CD4-positive, alpha-beta T cell treated with Interleukin-4 for 4 hours (primary cell): ENCODE results near the gene NCAPH2.

Experiments used
- DNase-seq: peaks from one replicate; pipeline ENCODE4 v3.0.0-alpha.2; 2020

Gene NCAPH2

DNA sequence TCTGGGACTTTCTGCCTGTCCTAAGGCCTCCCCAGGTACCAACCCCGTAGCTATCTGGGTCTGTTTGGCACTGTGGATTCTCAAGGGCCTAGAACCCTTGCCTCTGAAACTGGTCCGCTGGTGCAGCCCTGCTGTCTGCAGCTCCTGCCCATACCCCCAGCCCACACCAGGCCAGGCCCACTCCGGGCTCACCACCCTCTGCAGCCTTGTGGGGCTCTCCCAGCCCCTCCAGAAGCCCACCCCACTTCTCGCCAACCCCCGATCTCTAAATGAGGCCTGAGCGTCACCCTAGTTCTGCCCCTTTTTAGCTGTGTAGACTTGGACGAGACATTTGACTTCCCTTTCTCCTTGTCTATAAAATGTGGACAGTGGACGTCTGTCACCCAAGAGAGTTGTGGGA lies 42.4 kb downstream of the NCAPH2 start:
- no peak for DNase-seq

DNA sequence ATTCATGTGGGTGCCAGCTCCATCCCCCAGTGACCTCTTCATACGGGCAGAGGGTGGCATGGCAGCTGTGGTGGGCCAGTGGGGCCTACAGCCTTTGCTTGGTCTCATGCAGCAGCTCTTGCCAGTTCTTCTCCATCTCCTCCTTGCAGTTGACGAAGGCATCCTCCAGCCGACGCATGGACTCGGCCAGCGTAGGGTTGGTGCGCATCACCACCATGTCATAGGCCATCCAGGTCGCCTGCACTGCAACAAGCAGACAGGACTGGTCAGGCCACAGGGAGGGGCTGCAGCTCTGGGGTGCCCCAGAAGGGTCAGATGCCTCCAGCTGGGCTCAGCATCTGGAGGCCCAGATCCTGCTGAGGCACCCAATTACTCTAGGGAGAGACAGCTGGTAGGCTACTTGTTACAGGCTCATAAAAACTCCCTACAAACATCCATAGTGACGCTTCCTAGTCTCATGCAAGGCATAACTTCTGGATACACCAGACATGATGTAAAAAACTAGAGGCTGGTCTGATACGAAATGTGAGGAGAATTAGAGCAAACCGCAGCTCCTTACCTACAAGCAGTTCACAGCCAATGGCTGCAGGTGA lies 43.2 kb downstream of the NCAPH2 start:
- no peak for DNase-seq

DNA sequence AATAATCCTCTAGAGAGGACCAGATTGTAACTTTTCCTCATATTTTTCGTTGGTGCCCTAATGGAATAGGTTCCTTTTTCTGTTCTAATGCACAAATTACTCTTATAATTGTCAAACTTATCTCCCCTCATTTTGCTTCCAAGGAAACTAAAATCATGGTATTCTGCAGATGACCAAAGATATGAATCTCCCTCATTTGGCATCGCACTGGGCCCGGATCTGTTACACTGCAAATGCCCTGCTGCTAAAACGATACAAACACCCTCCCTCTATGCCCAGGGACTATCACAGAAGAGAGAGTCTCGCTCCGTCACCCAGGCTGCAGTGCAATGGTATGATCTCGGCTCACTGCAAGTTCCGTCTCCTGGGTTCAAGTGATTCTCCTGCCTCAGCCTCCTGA lies 45.3 kb downstream of the NCAPH2 start:
- DNase-seq = no peak

DNA sequence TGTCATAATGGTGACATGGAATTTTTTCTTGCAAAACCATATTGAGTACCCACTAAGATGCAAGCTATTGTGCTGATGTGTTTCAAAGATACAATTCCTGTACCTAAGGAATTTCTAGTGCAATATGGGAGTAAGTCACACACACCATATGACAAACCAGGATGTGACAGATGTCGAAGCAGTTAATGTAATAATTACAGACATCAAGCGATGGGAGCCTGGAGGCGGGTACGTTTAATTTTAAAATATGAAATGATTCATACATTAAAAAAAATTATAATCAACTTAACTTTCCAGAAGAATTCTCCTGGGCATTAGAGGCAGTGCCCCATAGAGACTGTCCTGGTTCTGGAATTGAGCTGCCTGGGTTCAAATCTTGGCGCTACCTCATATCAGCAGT lies 48.7 kb downstream of the NCAPH2 start:
- DNase-seq = no peak

DNA sequence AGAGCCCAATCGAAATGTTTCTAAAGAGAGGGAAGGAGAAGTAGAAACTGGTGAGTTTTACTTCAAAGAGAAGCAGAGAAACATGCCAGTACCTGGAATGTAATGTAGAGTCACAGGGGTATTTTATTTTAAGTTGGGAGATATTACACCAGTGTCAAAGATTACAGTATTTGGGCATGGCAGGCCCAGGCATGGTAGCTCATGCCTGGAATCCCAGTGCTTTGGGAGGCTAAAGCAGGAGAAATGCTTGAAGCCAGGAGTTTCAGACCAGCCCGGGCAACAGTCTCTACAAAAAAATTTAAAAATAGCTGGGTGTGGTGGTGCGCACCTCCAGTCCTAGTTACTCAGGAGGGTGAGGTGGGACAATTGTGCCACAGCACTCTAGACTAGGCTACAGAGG lies 52.0 kb downstream of the NCAPH2 start:
- no peak for DNase-seq

DNA sequence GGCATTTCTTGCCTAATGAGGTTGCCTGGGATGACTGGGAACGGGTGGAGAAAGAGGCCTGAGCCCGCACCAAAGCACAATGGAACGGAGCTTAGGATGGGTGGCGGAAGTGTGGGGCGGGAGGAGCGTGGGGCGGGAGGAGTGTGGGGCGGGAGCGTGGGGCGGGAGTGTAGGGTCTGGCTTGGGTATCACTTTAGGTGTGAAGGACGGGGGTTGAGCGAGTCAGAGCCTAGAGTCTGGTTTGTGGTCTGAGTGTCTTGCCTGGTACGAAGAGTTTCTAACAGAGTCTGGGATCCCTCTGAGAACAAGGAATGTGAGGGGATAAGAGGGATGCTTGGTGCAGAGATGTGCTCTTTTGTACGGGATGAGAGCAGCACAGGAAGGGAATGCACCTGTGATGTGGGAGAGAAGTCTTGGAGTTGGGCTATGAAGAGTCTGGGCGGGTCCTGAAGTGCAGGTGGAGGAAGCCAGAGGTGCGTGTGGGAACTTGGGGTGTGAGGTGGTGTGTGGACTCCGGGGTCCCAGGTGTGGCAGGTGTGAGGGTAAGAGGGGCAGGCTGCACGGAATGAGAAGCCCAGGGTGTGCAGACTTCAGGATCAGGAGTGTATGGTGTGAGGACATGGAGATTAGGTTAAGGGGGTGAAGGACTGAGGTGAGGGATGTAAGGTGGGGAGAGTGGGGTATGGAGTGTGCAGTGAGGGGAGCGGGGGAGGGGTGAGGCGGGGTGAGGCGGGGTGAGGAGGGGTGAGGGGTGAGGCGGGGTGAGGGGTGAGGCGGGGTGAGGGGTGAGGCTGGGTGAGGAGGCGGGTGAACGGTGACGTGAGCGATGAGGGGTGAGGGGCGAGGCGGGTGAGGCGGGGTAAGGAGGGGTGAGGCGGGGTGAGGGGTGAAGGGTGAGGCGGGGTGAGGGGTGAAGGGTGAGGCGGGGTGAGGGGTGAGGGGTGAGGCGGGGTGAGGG lies 53.7 kb downstream of the NCAPH2 start:
- DNase-seq = no peak

DNA sequence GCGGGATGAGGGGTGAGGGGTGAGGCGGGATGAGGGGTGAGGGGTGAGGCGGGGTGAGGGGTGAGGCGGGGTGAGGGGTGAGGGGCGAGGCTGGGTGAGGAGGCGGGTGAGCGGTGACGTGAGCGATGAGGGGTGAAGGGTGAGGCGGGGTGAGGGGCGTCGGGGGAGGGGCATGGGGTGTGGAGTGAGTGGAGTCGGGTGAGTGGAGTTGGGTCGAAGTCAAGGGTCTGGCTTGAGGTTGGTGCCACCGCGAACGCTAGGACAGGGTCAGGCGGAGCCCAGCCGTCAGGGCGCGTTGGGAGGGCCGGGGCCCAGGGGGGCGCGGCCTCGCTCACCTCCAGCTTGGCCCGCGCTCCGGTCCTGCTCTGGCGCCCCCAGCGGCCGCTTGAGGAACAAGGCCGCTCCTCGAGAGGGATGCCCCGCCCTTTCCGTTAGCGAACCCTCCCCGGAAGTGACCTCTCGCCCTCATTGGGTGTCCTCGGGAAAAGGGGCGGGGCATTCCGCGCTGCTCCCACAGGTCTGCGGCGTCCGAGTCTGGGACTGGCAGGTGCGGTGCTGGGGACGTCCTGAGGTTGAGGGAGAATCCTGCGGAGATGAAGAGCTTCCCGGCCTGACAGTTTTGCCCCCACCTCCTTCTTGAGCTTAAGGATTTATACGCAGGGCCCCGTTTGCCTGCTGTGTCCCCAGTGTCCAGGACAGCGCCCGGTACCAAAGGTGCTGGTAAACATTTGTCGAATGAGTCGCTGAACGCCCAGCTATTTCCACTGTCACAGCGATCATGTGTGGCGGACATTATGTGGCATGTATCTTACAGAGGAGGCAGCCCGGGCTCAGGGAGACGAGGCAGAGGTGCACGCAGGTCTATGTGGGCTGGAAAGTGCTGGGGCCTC lies 54.7 kb downstream of the NCAPH2 start, which contains the start of gene SYCE3:
Gene SYCE3, minus strand, starts transcription at position 397 of the 890 bp plus-strand sequence. CDS start 6,514 bp downstream, outside the sequence.
- peak; percentile 94 for DNase-seq

DNA sequence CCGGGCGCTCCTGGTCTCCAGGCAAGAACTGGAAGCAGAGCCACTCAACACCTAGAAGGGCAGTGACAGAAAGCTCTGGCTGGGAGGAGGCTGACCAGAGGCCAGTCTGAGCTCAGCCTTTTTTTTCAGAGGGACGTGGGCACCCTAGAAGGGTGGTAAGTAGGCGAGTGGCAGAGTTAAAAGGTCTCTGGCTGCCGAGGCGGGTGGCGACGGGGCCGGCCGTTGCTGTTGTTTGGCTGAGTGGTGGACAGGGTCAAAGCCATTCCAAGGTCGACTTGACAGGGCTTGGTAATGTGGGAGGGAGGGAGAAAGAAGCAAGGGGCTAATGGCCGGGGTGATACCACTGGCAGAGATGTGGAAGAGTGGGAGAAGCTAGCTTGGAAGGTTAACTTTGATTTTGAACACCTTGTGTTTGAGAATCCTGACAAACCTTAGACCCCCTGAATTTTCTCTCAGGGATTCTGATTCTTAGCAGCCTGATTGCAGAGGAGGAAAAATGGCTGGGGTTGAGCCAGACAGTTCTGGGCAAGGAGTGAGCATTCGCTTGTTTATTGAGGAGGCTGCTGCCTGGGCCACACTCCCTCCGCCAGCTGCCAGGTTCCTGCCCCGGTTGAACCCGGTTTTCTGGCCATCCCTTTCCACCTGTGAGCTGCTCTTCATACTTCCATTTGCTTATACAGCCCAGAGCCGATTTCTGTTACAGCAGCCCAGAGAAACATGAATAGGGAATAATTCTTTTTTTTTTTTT lies 55.6 kb downstream of the NCAPH2 start:
- DNase-seq = no peak

DNA sequence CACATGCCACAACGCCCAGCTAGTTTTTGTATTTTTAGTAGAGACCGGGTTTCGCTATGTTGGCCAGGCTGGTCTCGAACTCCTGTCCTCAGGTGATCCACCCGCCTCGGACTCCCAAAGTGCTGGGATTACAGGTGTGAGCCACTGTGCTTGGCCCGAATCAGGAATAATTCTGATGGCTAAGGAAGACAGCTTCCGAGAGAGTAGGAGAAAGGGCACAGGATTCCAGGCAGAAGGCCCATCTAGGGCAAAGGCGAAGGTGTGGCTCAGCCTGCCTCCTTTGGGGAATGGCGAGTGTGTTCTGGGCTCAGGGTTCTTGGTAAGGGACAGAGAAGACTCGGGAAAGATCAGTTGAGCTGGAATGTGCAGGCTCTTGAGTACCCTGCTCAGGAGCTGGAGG lies 56.3 kb downstream of the NCAPH2 start:
- DNase-seq = no peak

DNA sequence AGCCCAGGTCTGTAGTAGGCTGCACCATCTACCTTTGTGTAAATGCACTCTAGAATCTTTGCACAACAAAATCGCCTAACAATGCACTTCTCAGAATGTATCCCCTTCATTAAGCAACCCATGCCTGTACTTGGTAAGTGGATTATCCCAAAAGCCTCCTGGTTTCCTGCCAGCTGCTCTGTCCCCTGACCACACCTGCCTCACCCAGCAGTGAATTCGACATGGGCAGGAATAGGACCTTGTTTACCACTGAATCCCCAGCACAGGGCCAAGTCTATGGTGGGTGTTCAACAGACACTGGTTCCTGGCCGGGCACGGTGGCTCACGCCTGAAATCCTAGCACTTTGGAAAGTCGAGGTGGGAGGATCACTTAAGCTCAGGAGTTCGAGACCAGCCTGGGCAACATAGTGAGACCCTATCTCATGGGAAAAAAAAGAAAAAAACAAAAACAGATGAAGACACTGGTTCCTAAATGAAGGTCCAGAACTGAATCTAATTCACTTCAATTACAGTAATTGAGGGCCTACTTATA lies 59.8 kb downstream of the NCAPH2 start:
- DNase-seq = no peak

DNA sequence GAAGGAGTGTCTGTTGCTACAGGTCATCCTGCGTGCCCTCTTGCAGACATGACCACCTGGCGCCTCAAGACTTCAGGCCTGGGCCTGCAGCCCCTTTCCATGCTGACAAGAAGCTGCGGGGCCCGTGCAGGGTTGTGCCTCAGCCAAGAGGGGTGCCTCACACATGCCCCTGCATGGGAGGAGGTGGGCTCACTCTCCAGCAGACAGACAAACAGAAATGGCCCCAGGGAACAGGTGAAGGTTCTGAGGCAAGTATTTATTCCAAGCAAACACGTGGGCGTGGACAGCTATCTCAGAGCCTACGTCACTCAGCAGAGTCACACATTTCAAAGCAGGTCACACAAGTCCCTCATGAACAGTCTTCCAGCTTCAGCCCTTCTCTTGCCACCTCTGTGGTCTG lies 60.6 kb downstream of the NCAPH2 start:
- no peak for DNase-seq

DNA sequence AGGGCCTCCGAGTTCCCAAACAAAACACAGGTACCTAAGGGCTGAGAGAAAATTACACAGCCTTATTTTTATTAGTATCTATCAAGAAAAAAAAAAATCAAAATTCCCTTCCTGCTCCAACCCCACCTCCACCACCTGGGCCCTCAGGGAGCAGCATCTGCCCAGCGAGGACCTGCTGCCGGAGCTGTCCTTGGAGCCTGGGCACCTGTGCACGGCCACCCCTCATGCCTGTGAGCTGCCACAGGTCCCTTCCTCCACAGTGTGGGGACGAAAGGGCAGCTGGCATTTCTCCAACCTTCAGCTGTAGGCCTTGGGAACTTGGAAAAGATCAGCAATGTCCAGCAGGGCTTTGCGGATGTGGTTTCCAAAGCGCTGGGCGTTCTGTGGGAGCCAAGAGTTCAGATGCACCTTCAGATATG lies 61.0 kb downstream of the NCAPH2 start:
- DNase-seq = no peak

DNA sequence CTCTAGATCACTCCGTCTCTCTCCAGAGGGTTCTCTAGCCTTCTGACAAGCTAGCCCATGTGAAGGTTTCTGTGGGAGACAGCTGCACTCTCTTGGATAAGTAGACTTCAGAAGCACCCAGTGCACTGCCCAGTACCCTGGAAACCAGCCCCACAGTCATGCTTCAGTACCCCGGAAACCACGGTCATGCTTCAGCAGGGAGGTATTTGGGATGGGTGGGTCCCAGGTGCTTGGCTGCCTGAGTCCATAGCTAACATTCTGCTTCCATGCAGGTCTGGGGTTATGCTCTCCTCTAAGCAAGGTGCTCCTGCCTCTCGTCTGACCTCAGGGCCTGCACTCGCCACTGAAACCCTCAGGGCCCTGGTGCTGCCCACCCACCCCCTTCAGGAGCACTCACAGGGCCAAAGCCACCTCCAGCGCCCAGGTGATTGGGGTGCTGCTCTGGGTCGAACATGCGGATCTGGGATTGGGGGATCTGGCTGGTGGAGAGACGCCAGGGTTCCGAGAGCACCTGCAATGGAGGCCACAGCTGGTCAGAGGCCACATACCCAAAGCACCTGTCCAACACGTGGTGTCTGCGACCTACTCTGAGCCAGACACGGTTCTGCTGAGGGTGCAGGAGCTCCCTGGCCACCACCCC lies 62.0 kb downstream of the NCAPH2 start:
- DNase-seq = no peak

DNA sequence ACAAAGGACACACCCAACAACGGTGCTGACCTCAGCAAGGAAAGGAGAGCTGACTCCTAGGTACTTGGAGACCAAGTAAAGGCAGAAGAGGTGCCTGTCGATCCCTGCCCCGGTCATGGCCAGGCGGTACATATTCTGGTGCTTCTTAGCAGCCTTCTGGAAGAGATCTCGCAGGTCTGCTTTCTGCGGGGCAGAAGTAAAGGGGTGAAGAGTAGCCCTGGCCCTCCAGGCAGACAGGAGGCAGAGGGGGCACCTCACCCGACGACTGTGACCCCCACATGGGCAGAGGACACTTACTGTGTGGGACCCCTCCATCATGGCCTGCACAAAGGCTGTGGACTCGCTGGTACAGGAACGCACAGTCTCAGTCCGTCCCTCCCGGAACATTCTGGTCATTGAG lies 62.8 kb downstream of the NCAPH2 start:
- no peak for DNase-seq

DNA sequence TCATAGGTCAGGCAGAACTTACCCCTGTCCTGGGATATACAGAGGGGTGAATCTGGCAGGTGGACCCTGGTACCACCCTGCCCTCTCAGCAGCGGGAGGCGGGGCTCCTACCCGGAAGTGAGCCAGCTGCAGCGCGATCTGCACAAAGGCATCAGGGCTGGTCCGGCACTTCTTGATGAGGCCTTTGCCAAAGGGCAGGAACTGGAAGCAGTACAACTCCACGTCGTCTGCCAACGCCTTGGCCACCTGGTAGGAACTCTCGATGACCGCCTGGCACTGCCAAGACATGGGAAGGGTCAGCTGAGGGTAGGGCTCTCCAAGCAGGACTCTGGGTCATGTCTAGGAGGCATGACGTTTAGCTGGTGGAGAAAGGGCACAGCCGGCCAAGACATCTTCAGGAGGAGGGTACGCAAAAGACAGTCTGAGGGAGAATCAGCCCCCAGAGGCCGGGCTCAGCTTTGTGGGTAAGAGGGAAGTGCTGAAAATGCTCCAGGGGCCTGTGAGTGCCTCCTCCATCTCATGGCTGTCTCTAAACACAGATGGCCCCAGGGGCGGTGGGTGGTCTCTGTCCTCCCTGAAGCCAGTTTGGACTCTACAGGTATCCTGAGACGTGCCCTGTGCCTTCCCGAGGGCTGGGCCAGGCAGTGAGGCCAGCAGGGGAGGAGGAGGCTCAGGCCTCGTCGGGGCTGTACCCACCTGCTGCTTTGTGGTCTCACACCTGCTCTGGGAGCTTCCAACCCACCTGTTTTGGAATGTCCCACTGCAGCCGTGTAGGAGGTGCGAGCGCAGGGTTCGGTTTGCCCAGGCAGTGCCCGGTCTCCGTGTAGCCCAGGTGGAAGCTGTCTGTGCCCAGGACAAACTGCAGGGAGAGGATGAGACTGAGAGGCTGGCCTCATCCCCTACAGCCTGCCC lies 63.5 kb downstream of the NCAPH2 start:
- no peak for DNase-seq

DNA sequence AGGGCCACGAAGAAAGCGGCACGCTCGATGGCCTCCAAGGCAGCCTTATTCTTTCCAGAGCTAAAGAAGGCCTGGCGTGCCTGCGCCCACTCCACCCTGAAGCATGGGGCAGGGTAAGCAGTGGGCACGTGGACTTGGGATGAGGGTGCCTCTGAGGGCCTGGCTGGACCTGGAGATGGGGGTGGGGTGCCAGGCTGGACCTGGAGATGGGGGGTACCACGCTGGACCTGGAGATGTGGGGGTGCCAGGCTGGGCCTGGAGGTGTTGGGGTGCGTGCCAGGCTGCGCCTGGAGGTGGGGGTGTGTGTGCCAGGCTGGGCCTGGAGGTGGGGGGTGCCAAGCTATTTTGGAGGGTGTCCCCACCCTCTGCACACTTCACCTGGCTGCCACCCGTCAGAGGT lies 64.9 kb downstream of the NCAPH2 start:
- no peak for DNase-seq

DNA sequence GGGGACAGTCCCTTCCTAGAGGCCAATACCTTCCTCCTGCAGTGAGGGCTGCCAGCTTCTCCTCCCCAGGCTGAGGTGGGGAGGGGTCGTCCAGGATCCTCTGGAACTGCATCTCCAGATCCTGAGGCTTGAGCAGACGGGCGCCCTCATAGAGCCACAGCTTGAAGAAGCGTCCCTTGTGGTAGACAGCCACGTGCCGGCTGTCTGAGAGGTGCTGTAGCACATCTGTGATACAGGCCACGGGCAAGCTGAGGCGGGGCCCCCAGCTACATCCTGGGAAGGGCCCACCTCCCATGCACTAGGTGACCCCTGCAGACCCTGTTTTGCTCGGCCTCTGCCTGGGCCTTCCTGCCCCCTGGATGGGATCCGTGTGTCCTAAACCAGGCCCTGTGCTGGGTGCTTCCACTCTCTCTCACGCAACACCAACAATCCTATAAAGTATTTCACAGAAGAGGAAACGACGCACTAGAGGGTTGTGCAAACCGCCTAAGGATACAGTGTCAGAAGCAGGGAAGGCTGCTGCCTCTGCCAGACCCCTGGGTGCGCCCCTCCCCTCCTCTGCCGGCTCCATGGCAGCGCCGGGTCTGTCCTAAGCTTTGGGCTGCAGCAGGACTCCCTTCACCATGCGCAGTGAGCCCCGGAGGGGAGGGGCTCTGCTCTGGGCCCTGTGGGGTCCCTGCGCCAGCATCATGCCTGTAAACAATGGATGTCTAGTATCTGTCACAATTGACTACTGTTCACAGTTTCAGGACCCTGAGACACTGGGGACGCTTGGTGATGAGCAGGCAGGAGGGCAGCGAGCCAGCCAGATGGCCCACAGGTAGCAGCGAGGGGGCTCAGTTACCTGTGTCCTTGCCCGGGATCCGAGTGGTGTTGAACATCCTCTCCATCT lies 65.7 kb downstream of the NCAPH2 start:
- no peak for DNase-seq

DNA sequence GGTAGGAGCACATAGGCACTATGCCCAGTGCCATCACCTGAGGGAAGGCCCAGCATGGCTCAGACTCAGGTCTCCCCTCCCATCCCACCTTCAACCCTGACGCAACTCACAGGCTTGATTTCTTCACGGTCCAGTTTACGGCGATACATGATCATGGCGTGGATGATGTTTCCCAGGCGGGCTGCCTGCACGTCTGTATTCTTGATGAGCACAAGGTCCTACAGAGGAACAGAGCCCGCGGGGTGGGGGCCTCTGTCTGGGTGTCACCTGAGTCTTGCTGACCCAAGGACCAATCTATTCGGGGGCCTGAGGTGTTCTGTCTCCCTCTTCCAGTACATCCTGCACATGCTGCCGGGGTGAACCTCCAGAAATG lies 66.3 kb downstream of the NCAPH2 start:
- no peak for DNase-seq
